Hepatocyte (in vitro differentiated cells): Measurements from ENCODE around the gene ING5. TPM values are rescaled to one million over a fixed set of nuclear protein-coding genes. Genes with fewer than 3 reads are reported as not detected.

Source experiments
- DNase-seq: peaks from one replicate; pipeline ENCODE4 v3.0.0-alpha.2; 2016; ENCODE audit warnings: low spot score
- H2AFZ ChIP-seq: fragments of 200-600 bp; sonication (generic); 2 replicates; pipeline ENCODE4 v1.6.0; 2016; ENCODE audit warnings: antibody characterized with exemption, mild to moderate bottlenecking
- H3K27ac ChIP-seq: fragments of 200-600 bp; sonication (generic); 2 replicates; pipeline ENCODE4 v1.5.1; 2016; ENCODE audit warnings: mild to moderate bottlenecking
- H3K27me3 ChIP-seq: fragments of 200-600 bp; sonication (generic); 2 replicates; pipeline ENCODE4 v1.6.1; 2016
- H3K36me3 ChIP-seq: fragments of 200-600 bp; sonication (generic); replicated peaks from 2 replicates; pipeline ENCODE4 v1.5.1; 2016; ENCODE audit warnings: low read depth; ENCODE audit not compliant: insufficient read depth
- H3K4me1 ChIP-seq: fragments of 200-600 bp; sonication (generic); 2 replicates; pipeline ENCODE4 v1.5.1; 2016; ENCODE audit warnings: mild to moderate bottlenecking, moderate library complexity; ENCODE audit not compliant: insufficient read depth
- H3K4me2 ChIP-seq: fragments of 200-600 bp; sonication (generic); 2 replicates; pipeline ENCODE4 v1.6.0; 2016
- H3K4me3 ChIP-seq: fragments of 200-600 bp; sonication (generic); 2 replicates; pipeline ENCODE4 v1.5.1; 2016; ENCODE audit warnings: mild to moderate bottlenecking
- H3K79me2 ChIP-seq: fragments of 200-600 bp; sonication (generic); 2 replicates; pipeline ENCODE4 v1.6.0; 2017; ENCODE audit warnings: mild to moderate bottlenecking
- H3K9me2 ChIP-seq: fragments of 200-600 bp; sonication (generic); replicated peaks from 2 replicates; pipeline ENCODE4 v1.6.0; 2017; ENCODE audit warnings: mild to moderate bottlenecking; ENCODE audit not compliant: insufficient read depth
- H3K9me3 ChIP-seq: fragments of 200-600 bp; sonication (generic); 2 replicates; pipeline ENCODE4 v1.5.1; 2016; ENCODE audit warnings: low read depth, mild to moderate bottlenecking
- H4K20me1 ChIP-seq: fragments of 200-600 bp; sonication (generic); 2 replicates; pipeline ENCODE4 v1.6.0; 2016; ENCODE audit warnings: mild to moderate bottlenecking; ENCODE audit not compliant: insufficient read depth, poor library complexity, severe bottlenecking
- CTCF ChIP-seq: fragments of 200-600 bp; sonication (generic); IDR thresholded peaks from 2 replicates; pipeline ENCODE4 v1.5.1; 2016; ENCODE audit warnings: antibody characterized with exemption, mild to moderate bottlenecking; ENCODE audit not compliant: poor library complexity
- EZH2 ChIP-seq: fragments of 200-600 bp; sonication (generic); IDR thresholded peaks from 2 replicates; pipeline ENCODE4 v1.6.1; 2016; ENCODE audit warnings: antibody characterized with exemption, mild to moderate bottlenecking, borderline replicate concordance
- EZH2phosphoT487 ChIP-seq: fragments of 200-600 bp; sonication (generic); IDR thresholded peaks from one replicate; pipeline ENCODE4 v1.6.1; 2018; ENCODE audit warnings: antibody characterized with exemption, mild to moderate bottlenecking, low read depth, moderate library complexity; ENCODE audit not compliant: unreplicated experiment, severe bottlenecking
- WGBS: methylation state at CpG from one replicate; pipeline ENCODE4 v1.1.6; 2016; ENCODE audit warnings: low lambda C conversion rate; ENCODE audit errors: missing lambda C conversion rate; 5-methylcytosine and 5-hydroxymethylcytosine counted together
- polyA plus RNA-seq: library from polyadenylated mRNA; unstranded; fragments of >200 nt; fragmentation: Nextera tagmentation; extraction: Ambion mirVana; gene quantifications from 2 replicates; pipeline ENCODE4 v1.2.1, GENCODE V29; 2016
- total RNA-seq: library from RNA; depleted of rRNA; stranded (reverse); fragments of >200 nt; gene quantifications from 2 replicates; pipeline ENCODE4 v1.2.3, GENCODE V29; 2014

Gene ING5
- total and polyA plus RNA-seq, 2 experiments from 2014 or later: 27.6 to 33.4 TPM

GRCh38 chr2:241708879-241709278 is 7.0 kb downstream of the ING5 start:
- Histone ChIP-seq H3K36me3 (peaks cover 7% of the 10 kb centered on the region), H3K4me1 (no peaks in the 10 kb centered on the region), H2AFZ (no peak overlapping the region), H3K27me3 (no peaks in the 10 kb centered on the region), H3K4me3 (no peak overlapping the region), H3K9me2 (no peaks in the 10 kb centered on the region), H3K27ac (no peak overlapping the region), H3K79me2 (peaks cover 18% of the 10 kb centered on the region), H3K9me3 (no peaks in the 10 kb centered on the region), H4K20me1 (peaks cover 4% of the 10 kb centered on the region), H3K4me2 (no peak overlapping the region)
- DNase-seq: no peak
- no peak for TF ChIP-seq EZH2phosphoT487
- TF ChIP-seq EZH2: no peak
- no peak for TF ChIP-seq CTCF
- 84% methylated on average over 10 of the region's 10 CpGs for WGBS

GRCh38 chr2:241719093-241719492 is 17.3 kb downstream of the ING5 start:
- Histone ChIP-seq H3K4me2 (no peak overlapping the region), H3K4me3 (no peak overlapping the region), H3K9me2 (no peaks in the 10 kb centered on the region), H4K20me1 (no peaks in the 10 kb centered on the region), H3K27me3 (no peaks in the 10 kb centered on the region), H3K27ac (no peak overlapping the region), H3K9me3 (no peaks in the 10 kb centered on the region), H2AFZ (no peak overlapping the region), H3K4me1 (no peaks in the 10 kb centered on the region), H3K36me3 (no peaks in the 10 kb centered on the region), H3K79me2 (no peaks in the 10 kb centered on the region)
- WGBS: 96% methylated on average over 15 of the region's 16 CpGs
- no peak for TF ChIP-seq CTCF
- no peak for TF ChIP-seq EZH2
- TF ChIP-seq EZH2phosphoT487: no peak
- no peak for DNase-seq

- H3K4me1 ChIP-seq: no peaks in the 10 kb centered on the region
- no peak overlapping the region for H3K4me3 ChIP-seq
- H3K79me2 ChIP-seq: no peaks in the 10 kb centered on the region
- H3K9me3 ChIP-seq: no peaks in the 10 kb centered on the region
- H4K20me1 ChIP-seq: no peaks in the 10 kb centered on the region
- H3K4me2 ChIP-seq: no peak overlapping the region
- no peak for TF ChIP-seq CTCF
- no peak for TF ChIP-seq EZH2
- TF ChIP-seq EZH2phosphoT487: no peak
- no peaks in the 10 kb centered on the region for H3K9me2 ChIP-seq
- no peak for DNase-seq
- H3K27me3 ChIP-seq: no peaks in the 10 kb centered on the region
- H3K36me3 ChIP-seq: no peaks in the 10 kb centered on the region
- no peak overlapping the region for H3K27ac ChIP-seq
- 99% methylated on average over 19 of the region's 19 CpGs for WGBS
- H2AFZ ChIP-seq: no peak overlapping the region
These were observed 18.3 kb downstream of the ING5 start for GRCh38 chr2:241720099-241720498.

- H3K4me2 ChIP-seq: no peak overlapping the region
- H3K79me2 ChIP-seq: no peaks in the 10 kb centered on the region
- TF ChIP-seq EZH2 (no peak), CTCF (no peak), EZH2phosphoT487 (no peak)
- H3K27me3 ChIP-seq: no peaks in the 10 kb centered on the region
- H3K27ac ChIP-seq: no peak overlapping the region
- H3K36me3 ChIP-seq: no peaks in the 10 kb centered on the region
- H4K20me1 ChIP-seq: no peaks in the 10 kb centered on the region
- no peaks in the 10 kb centered on the region for H3K9me2 ChIP-seq
- no peak overlapping the region for H2AFZ ChIP-seq
- no peak overlapping the region for H3K4me3 ChIP-seq
- H3K4me1 ChIP-seq: no peaks in the 10 kb centered on the region
- no peak for DNase-seq
- 97% methylated on average over 15 of the region's 15 CpGs for WGBS
- no peaks in the 10 kb centered on the region for H3K9me3 ChIP-seq
These were observed 18.7 kb downstream of the ING5 start for GRCh38 chr2:241720560-241720959.
